Duodenal mucosa (tissue), 2 donors: ENCODE measurements around the gene CBARP.
"Not testable (repeated sequence)": the region's sequence is repeated elsewhere in the genome, so short reads cannot be mapped to it uniquely, and the experiment has no call there.

ENCODE experiments used
- H3K27ac ChIP-seq: one replicate; pipeline ENCODE4 v1.7.0; 2013; ENCODE audit warnings: low read depth, low read length
- H3K27me3 ChIP-seq, 2 donors: one replicate each; pipeline ENCODE4 v1.7.0; 2013; ENCODE audit warnings: low read length in 2 of 2, control low read depth in 1 of 2; ENCODE audit not compliant: insufficient read depth in 2 of 2, control insufficient read depth in 1 of 2
- H3K36me3 ChIP-seq, 2 donors: one replicate each; pipeline ENCODE4 v1.7.0; 2013; ENCODE audit warnings: low read length in 2 of 2, control low read depth in 1 of 2; ENCODE audit not compliant: insufficient read depth in 2 of 2, control insufficient read depth in 1 of 2
- H3K4me1 ChIP-seq, 2 donors: one replicate each; pipeline ENCODE4 v1.7.0; 2013; ENCODE audit warnings: low read length in 2 of 2, control low read depth in 1 of 2; ENCODE audit not compliant: insufficient read depth in 2 of 2, control insufficient read depth in 1 of 2
- H3K4me3 ChIP-seq, 2 donors: one replicate each; pipeline ENCODE4 v1.7.0; 2013; ENCODE audit warnings: low read length in 2 of 2, low read depth in 1 of 2
- H3K9ac ChIP-seq, 2 donors: one replicate each; pipeline ENCODE4 v1.7.0; 2013; ENCODE audit warnings: low read length in 2 of 2, low read depth in 1 of 2
- H3K9me3 ChIP-seq, 2 donors: one replicate each; pipeline ENCODE4 v1.7.0; 2013; ENCODE audit warnings: low read length in 2 of 2, control low read depth in 1 of 2; ENCODE audit not compliant: control insufficient read depth in 1 of 2

The CBARP gene

DNA sequence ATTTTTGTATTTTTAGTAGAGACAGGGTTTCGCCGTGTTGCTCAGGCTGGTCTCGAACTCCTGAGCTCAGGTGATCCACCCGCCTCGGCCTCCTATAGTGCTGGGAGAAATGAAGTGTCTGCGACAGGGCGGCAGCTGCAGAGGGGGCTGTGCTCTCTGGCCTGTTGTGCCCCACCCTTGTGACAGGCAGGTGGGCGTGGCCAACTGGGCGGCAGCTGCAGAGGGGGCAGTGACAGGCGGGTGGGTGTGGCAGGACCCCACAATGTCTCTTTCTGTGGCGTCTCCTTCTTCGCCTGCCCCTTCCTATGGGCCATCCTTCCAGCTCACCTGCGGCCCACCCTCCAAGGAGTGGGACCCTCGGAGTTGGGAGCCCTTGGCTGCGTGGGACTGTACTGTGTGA lies 20.4 kb downstream of the CBARP start:
- Histone ChIP-seq H3K27ac (no peak overlapping the region), H3K4me1 (peaks cover 17 to 30% of the 10 kb centered on the region in 2 donors), H3K9me3 (no peaks in the 10 kb centered on the region), H3K4me3 (no peak overlapping the region), H3K27me3 (no peaks in the 10 kb centered on the region), H3K9ac (no peak overlapping the region), H3K36me3 (peaks cover 11 to 41% of the 10 kb centered on the region in 2 donors)

DNA sequence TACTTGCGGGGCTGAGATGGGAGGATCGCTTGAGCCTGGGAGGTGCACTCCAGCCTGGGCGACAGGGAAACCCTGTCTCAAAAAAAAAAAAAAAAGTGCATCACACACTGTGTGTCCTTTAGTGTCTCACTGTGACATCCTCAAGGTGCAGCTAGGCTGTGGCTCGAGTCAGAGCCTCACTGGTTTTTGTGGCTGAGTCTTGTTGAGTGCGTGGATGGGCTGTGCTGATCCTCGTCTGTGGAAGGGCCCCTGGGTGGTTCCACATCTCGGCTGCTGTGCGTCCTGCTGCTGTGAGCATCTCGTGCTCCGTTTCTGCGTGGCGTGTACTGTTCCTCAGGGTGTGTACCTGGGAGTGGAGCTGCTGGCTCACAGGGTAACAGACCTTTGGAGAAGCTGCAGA lies 21.0 kb downstream of the CBARP start:
- Histone ChIP-seq H3K4me1 (peaks cover 20 to 30% of the 10 kb centered on the region in 2 donors), H3K27ac (no peak overlapping the region)

DNA sequence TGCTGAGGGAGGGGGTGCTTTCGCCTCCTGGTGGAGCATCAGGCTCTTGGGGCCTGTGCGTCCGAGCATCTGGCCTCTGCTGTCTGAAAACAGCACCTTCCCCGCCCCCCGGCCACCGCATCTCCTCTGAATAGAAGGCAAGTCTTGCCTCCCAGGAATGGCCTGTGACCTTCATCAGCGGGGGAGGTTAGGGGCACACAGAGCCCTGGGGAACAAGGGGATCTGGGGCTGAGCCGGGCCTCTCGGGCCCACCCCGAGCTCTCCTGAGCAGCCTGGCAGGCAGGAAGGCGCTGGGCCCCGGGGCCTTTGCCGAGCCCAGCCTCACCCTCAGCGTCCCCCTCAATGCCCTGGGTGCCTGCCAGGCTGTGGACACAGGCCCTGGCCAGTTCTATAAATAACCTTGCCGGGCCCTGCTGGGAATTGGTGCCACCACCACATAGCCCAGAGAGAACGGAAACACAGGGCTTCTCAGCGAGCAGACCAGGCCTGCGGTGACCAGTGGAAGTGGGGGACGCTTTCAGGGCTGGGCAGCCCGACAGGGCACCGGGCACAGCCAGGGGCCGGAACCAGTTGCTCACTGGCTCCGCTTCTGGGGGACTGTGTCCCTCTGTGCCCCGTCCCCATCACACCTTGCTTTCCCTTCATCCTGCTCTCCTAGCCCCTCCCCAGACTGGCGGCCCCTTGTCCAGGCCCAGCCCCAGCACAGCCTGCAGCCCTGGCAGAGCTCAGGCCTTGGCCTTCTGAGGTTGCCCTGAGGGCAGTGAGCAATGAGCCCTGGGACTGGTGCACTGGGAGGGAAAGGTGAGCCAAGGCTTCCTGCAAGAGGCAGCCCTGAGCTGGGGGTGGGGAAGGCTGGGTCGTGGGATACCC lies 22.7 kb downstream of the CBARP start:
- Histone ChIP-seq H3K9me3 (no peaks in the 10 kb centered on the region), H3K27ac (no peak overlapping the region), H3K36me3 (peaks cover 5 to 26% of the 10 kb centered on the region in 2 donors), H3K27me3 (no peaks in the 10 kb centered on the region), H3K4me3 (no peak overlapping the region), H3K9ac (no peak overlapping the region), H3K4me1 (peaks cover 20 to 32% of the 10 kb centered on the region in 2 donors)

More for the DNA sequence above, 21.0 kb downstream of the CBARP start:
- H3K9ac ChIP-seq = no peak overlapping the region
- H3K36me3 ChIP-seq = peaks cover 11 to 35% of the 10 kb centered on the region in 2 donors
- no peak overlapping the region for H3K4me3 ChIP-seq
- no peaks in the 10 kb centered on the region for H3K9me3 ChIP-seq
- H3K27me3 ChIP-seq = no peaks in the 10 kb centered on the region

DNA sequence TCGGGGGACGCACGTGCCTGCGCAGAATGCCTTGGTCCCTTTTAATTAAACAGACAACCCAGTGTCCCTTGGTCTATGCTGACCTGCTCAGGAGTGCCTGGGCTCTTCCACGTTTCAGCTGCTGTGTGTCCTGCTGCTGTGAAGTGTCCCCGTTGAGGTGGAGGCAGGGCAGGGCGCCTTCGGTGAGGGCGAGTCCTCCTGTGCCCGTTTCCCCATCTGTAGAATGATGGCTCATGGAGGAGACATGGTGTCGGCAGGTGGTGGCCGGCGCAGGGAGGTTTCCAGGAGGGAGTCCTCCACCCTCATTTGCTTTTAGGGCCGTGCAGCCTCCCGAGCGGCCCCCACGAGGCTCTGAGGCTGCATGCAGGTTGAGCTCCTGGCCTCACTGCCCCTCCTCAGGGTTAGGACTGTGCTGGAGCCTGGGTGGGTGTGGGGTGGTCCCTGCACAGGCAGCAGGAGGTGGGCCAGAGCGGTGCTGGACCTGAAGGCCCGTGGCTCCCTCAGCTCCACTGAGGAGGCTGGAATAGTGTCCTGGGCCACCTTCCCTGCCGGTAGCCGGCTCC lies 23.4 kb downstream of the CBARP start:
- Histone ChIP-seq H3K9me3 (no peaks in the 10 kb centered on the region), H3K27ac (peak overlapping the region; percentile 67), H3K36me3 (peaks cover 5 to 27% of the 10 kb centered on the region in 2 donors), H3K4me1 (peaks cover 26 to 39% of the 10 kb centered on the region in 2 donors), H3K4me3 (peak overlapping the region; percentile 1 to 37), H3K9ac (peak overlapping the region; percentile 9 to 17), H3K27me3 (no peaks in the 10 kb centered on the region)

DNA sequence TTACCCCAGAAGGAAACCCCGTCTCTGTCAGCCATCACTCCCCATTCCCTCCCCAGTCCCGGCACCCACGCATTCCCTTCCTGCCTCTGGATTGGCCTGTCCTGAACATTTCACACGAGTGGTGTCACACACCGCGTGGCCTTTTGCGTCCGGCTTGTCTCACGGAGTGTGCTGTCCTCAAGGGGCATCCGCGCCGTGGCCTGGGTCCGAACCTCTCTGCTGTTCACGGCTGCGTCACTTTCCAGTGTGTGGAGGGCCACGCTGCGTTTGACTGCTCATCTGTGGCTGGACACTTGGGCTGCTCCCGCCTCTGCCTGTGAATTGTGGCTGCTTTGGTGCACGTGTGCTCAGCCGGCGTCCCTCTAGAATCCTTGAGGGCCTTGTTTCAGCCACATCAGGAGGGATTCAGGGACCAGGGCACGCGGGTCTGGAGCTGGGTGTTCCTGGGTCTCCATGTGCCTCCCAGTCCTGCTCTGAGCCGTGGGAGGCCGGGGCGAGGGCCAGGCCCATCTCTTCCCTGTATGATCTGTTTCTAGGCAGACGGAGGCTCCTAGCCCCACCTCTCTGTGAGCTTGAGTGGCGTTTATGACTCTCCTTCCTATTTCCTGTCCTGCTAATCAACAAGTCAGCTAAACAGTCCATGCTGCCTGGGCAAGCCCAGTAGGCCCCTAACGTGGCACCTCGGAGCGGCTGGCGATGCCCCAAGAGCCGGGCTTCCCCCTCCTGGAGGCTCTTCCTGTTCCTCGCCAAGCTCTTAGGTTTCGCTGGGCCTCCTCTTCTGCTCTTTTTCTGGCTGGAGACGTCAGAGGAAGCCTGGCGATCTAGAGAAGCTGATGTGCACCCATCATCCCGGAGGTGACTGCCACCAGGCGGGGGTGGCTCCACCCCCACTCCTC lies 24.2 kb downstream of the CBARP start:
- Histone ChIP-seq H3K4me3 (peak overlapping the region; percentile 1 to 37), H3K27ac (peak overlapping the region; percentile 78), H3K36me3 (peaks cover 5 to 26% of the 10 kb centered on the region in 2 donors), H3K9ac (peak overlapping the region; percentile 20 to 30), H3K9me3 (no peaks in the 10 kb centered on the region), H3K4me1 (peaks cover 26 to 39% of the 10 kb centered on the region in 2 donors), H3K27me3 (no peaks in the 10 kb centered on the region)

DNA sequence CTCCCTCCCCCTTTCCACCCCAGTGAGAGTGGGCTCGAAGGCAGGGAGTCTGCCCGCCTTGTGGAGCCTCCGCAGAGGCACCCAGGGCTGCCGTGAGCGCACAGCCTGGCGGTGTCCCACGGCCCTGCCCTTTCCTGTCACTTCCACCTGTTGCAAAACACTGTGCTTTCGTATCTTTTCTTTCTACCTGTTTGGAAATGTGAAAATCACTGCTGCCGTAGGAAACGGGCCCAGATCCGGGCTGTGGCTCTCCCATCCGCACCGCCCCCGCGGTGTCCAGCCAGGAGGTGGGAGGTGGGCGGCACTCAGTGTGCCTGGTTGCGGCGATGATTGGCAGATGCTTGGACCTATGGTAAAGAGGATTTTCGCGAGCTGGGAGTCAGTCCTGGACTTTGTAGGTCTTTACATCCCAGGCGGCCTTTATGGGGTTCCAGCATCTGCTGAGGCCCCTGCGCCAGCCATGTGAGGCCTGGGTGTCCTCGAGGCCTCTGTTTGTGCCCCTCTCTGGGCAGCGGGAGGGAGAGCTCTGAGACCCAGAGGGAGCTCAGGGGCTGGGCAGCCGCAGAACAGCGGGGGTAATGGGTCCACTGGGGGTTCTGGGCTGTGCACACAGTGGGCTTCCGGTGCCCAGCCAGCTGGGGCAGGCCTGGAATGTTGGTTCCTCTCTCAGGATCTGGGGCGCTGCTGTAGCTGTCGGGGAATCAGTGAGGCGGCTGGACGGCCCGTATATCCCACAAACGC lies 26.1 kb downstream of the CBARP start:
- Histone ChIP-seq H3K27me3 (no peaks in the 10 kb centered on the region), H3K27ac (no peak overlapping the region), H3K9ac (no peak overlapping the region), H3K9me3 (no peaks in the 10 kb centered on the region), H3K36me3 (peaks cover 2 to 17% of the 10 kb centered on the region in 2 donors), H3K4me3 (no peak overlapping the region), H3K4me1 (peaks cover 35 to 36% of the 10 kb centered on the region in 2 donors)

DNA sequence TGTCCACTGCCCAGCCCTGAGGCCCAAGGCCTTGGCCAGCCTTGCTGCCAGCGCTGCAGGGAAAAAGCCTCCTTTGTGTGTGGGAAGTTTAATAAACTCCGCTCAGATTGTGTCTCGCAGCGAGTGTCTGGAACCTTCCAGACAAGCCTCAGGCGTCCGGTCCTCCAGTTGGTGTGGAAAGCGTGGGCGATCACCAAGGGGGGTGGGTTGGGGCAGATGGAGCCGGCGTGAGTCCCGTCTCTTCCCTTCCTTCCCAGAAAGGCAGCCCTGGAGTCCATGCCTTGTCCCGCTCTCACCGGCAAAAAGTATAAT lies 27.6 kb downstream of the CBARP start:
- Histone ChIP-seq H3K36me3 (peaks cover 2 to 14% of the 10 kb centered on the region in 2 donors), H3K9me3 (no peaks in the 10 kb centered on the region), H3K27ac (no peak overlapping the region), H3K9ac (no peak overlapping the region), H3K4me3 (no peak overlapping the region), H3K4me1 (peaks cover 31 to 37% of the 10 kb centered on the region in 2 donors), H3K27me3 (no peaks in the 10 kb centered on the region)

DNA sequence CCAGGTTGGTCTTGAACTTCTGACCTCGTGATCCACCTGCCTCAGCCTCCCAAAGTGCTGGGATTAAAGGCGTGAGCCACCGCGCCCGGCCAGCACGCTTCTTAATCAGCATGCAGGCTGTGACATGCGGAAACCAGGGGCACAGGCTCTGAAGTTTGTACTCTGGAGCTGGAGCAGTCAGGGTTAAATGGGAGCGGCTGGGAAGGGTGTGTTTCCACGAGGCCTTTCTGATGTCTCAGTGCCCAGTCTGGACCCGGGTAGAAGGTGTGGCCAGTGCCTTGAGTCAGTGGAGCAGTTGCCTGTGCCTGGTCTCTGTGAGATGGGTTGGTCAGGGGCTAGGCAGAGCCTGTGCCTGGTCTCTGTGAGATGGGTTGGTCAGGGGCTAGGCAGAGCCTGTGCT lies 29.0 kb downstream of the CBARP start:
- H3K9ac ChIP-seq, H3K27ac ChIP-seq: not testable (repeated sequence)
- H3K4me1 ChIP-seq = peaks cover 30 to 39% of the 10 kb centered on the region in 2 donors

DNA sequence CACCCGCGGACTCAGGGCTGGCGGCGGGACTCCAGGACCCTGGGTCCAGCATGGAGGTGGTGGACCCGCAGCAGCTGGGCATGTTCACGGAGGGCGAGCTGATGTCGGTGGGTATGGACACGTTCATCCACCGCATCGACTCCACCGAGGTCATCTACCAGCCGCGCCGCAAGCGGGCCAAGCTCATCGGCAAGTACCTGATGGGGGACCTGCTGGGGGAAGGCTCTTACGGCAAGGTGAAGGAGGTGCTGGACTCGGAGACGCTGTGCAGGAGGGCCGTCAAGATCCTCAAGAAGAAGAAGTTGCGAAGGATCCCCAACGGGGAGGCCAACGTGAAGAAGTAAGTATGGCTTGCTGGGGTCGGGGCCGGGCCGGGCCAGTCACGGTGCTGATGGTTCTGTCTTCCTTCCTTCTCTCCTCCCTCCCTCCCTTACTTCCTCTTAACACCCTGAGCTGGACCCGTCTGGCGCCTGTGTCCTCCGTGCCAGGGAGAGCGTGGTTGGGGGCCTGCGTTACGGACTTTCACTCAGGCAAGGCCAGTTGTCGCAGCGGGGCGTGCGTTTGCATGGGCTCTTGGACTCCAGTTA lies 30.8 kb downstream of the CBARP start:
- Histone ChIP-seq H3K9me3 (no peaks in the 10 kb centered on the region), H3K36me3 (peaks cover 2 to 9% of the 10 kb centered on the region in 2 donors), H3K27ac (peak overlapping the region; percentile 88), H3K4me3 (peak overlapping the region; percentile 75 to 84), H3K27me3 (no peaks in the 10 kb centered on the region), H3K9ac (peak overlapping the region; percentile 81), H3K4me1 (peaks cover 30 to 39% of the 10 kb centered on the region in 2 donors)

More for the DNA sequence above, 29.0 kb downstream of the CBARP start:
- not testable (repeated sequence) for H3K9me3 ChIP-seq, H3K27me3 ChIP-seq, H3K4me3 ChIP-seq
- peaks cover 2 to 14% of the 10 kb centered on the region in 2 donors for H3K36me3 ChIP-seq
